ENCODE measurements around the gene MRM3.

GRCh38 chr17:807523-808294, 25.6 kb downstream of the MRM3 start:
- TF ChIP-seq CTCF (IDR thresholded peaks at IDR 0.05) (no peak), POLR2A (IDR thresholded peaks at IDR 0.05) (no peak)
